NCI-H446 treated with DMSO at 0.1 percent for 48 hours (cell line): ENCODE data around the gene PUS3.
"Not testable (repeated sequence)": the region's sequence is repeated elsewhere in the genome, so short reads cannot be mapped to it uniquely, and the experiment has no call there.

Source experiments
- DNase-seq: peaks from one replicate; lab custom pipeline; 2025; lab: John Stamatoyannopoulos, UW

Gene PUS3

GRCh38 chr11:125921042-125921441, 18.0 kb upstream of the PUS3 start:
- DNase-seq = no peak

GRCh38 chr11:125918140-125918840, 15.3 kb upstream of the PUS3 start:
- DNase-seq = no peak

- DNase-seq = no peak
These were observed 13.8 kb upstream of the PUS3 start for GRCh38 chr11:125916683-125917347.

GRCh38 chr11:125914601-125915000, 11.6 kb upstream of the PUS3 start:
- not testable (repeated sequence) for DNase-seq

GRCh38 chr11:125910226-125910849, 7.3 kb upstream of the PUS3 start:
- peak; percentile 12 for DNase-seq

GRCh38 chr11:125904678-125905077, 1.7 kb upstream of the PUS3 start:
- DNase-seq = no peak

- no peak for DNase-seq
These were observed 979 bp upstream of the PUS3 start, which contains the start of gene DDX25 for GRCh38 chr11:125903711-125904659. TSS of gene DDX25 (plus strand) at chr11:125904508. CDS start at chr11:125904518, 10 bp downstream.

GRCh38 chr11:125902277-125902926, 604 bp downstream of the PUS3 start:
- DNase-seq = no peak

GRCh38 chr11:125901872-125902271, 1.1 kb downstream of the PUS3 start:
- no peak for DNase-seq

- DNase-seq = no peak
These were observed 10.0 kb downstream of the PUS3 start for GRCh38 chr11:125892994-125893393.

GRCh38 chr11:125892071-125892470, 10.9 kb downstream of the PUS3 start:
- DNase-seq = no peak

- DNase-seq = no peak
These were observed 12.4 kb downstream of the PUS3 start for GRCh38 chr11:125890447-125891100.

GRCh38 chr11:125887373-125888324, 15.4 kb downstream of the PUS3 start, which contains the start of gene HYLS1:
TSS of gene HYLS1 (plus strand) at chr11:125887668. CDS start at chr11:125899369, 11,701 bp downstream.
- peak; percentile 13 for DNase-seq

- DNase-seq = no peak
These were observed 16.0 kb downstream of the PUS3 start for GRCh38 chr11:125886997-125887372.

GRCh38 chr11:125883375-125883774, 19.6 kb downstream of the PUS3 start:
- no peak for DNase-seq

- DNase-seq = no peak
These were observed 21.7 kb downstream of the PUS3 start for GRCh38 chr11:125881291-125881690.

GRCh38 chr11:125874556-125875124, 28.4 kb downstream of the PUS3 start:
- DNase-seq = peak; percentile 45

- no peak for DNase-seq
These were observed 29.0 kb downstream of the PUS3 start for GRCh38 chr11:125873881-125874555.

GRCh38 chr11:125872138-125872491, 30.9 kb downstream of the PUS3 start:
- no peak for DNase-seq
